HG03103 (cell line): ENCODE data around the gene ANKS1A.
"Not testable (repeated sequence)": the region's sequence is repeated elsewhere in the genome, so short reads cannot be mapped to it uniquely, and the experiment has no call there.

Source experiments
- ATAC-seq: cut with Tn5 transposase; IDR thresholded peaks from one replicate; pipeline ENCODE4 v1.9.1; 2021; ENCODE audit warnings: low read depth; ENCODE audit not compliant: unreplicated experiment

Gene ANKS1A

GRCh38 chr6:34884996-34885395 is 4.1 kb upstream of the ANKS1A start:
- no peak for ATAC-seq

- ATAC-seq: not testable (repeated sequence)
Observed at GRCh38 chr6:34885837-34886236, 3.2 kb upstream of the ANKS1A start.

GRCh38 chr6:34887753-34888513 is 1.1 kb upstream of the ANKS1A start, which contains the start of gene TAF11:
Gene TAF11 (minus strand): TSS chr6:34888042. CDS start chr6:34887957, 85 bp downstream.
- peak; percentile 75 for ATAC-seq

DNA sequence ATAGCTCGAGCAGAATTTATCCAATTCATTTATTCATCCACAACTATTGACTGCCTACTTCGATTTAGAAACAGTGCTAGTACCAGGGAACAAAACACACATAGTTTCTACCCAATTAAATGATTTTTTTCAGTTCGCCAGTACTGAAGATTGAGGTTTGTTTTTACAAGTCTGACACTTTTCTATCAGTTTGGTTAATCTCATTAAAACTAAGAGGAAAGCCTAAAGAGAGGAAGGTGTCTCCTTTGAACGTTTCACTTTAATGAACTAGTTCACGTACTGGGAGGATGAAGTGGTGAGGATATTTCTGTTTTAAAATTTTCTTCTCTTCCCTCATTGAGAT is 570 bp upstream of the ANKS1A start:
- ATAC-seq: no peak

- no peak for ATAC-seq
Observed at GRCh38 chr6:34890533-34890925, 1.5 kb downstream of the ANKS1A start.

- no peak for ATAC-seq
Observed at GRCh38 chr6:34891296-34891695, 2.2 kb downstream of the ANKS1A start.

DNA sequence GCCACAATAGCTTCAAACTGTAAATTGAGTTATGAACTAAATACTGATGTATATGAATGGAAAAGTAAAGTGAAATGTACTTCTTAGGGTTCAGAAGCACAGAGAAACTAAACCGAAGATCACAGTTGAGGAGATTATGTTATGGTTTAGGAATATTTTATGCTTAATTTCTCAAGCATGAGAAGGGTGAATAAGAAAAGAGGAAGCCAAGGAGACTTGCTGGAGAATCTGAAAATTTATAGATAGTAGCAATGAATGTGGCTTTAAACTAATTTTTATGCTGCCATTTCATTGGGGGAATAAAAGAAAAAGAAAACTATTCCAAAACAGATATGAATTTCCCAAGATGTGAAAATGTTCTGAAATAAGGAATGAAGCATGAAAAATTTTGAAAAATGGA is 5.6 kb downstream of the ANKS1A start:
- ATAC-seq: no peak

DNA sequence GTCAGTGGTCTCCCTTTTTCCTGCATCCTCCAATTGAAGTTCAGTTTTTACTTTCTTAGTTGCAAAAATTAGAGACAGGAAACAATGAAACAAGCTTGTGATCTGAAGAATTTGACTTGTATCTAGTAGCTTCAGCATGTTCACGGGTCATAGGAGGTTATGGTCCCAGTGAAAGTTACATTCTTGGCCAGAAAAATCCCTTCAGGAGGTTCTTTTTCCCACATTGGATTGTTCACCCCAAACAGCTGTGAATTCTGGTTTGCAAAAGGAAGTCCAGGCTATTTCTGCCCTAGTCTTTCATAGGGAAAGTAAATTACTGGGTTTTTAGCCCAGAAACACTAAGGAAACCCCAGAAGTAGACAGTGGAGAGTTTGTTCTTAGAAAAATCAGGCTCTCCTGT is 8.1 kb downstream of the ANKS1A start:
- ATAC-seq: no peak

DNA sequence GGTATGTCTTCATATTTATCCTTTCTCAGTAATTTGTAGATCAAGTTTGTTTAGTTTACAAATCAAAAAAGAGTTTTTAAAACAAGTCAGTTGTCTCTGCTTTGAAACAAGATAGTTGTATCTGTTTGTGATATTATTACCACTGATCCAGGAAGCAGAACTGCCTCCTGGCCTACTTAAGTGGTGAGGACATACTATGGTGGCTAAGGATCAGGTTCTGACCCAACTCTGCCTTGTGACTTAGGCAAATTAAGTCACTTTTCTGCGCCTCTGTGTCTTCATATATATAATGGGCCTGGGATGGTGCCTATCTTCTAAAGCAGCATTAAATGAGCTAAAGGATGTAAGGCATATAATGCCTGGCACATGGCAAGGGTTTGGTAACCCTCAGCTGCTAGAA is 8.7 kb downstream of the ANKS1A start:
- ATAC-seq: no peak

DNA sequence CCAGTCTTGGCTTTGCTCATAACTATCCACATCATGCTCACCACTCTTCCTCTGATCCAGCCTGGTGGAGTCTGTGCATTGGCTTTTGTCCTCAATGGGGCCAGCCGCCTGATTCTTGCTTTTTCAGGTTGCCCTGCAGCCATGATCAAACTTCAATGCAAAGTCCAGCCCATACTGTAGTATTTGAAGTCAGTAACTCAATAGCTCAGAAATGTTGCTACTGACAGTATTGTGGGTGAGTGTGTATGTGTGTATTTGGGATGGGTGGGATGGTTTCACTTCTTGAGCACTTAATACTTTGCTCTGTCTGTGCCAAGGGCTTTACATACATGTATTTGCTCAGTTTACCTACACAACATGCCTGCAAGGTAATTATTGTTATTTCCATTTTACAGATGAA is 10.7 kb downstream of the ANKS1A start:
- ATAC-seq: not testable (repeated sequence)

GRCh38 chr6:34900321-34901031 is 11.4 kb downstream of the ANKS1A start:
- no peak for ATAC-seq

- ATAC-seq: no peak
Observed at GRCh38 chr6:34901930-34902329, 12.9 kb downstream of the ANKS1A start.

- no peak for ATAC-seq
Observed at GRCh38 chr6:34904990-34905613, 16.0 kb downstream of the ANKS1A start.

DNA sequence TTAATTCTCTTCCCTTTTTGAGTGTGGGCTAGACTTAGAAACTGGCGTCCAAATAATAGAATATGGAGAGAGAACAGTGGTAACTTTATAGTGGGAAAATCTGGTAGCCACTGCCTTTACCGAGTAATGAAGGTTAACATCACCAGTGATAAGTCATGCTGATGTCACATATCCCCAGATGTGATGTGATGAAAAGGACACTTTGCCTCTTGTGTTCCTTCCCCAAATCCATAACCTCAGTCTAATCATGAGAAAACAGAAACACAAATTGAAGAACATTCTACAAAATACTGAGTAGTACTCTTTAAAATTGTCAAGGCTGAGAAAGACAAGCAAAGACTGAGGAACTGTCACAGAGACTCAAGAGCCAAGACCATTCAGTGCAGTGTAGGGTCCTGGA is 17.8 kb downstream of the ANKS1A start:
- ATAC-seq: no peak

- ATAC-seq: no peak
Observed at GRCh38 chr6:34908194-34908593, 19.1 kb downstream of the ANKS1A start.

DNA sequence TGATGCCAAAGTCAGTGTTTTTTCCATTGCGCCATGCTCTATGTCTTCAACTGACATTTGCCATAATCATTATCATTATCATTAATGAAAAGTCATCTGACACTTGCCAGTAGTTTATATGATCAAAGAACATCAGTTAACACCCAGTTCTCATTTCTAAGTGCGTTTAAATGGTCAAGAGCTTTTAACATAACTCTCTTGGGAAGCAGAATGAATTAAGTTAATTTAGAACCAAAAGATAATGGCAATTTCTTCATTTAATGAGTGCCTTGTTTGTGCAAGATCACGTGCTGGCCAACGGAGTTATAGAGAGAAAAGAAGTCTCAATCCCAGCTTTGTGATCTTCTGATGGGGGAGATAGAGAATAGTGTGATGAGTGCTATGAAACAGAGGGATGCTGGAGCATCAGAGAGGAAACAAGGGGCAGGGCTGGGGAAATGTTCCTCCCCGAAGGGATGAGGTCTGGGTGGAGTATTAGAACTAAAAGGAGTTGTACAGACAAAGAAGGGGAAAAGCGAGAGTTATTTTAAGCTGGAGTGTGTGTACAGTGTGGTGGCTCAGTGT is 20.3 kb downstream of the ANKS1A start:
- no peak for ATAC-seq

DNA sequence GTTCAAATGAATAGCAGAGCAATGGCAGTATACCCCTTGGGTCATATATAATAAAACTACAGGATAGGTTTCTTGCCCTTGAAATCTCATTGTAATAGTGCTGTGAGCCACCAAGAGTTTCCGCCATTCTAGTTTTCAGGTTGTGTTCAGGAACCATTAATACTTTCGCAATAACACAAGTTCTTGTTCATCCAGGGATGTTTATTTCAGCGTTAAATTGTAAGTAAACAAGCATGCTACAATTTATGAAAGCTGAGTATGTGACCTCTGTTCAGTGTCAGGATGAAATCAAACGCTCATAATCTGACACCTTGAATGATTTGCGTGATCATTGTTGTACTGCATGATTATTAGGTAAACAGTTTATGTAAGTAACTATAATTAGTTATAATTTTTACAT is 22.8 kb downstream of the ANKS1A start:
- ATAC-seq: no peak

DNA sequence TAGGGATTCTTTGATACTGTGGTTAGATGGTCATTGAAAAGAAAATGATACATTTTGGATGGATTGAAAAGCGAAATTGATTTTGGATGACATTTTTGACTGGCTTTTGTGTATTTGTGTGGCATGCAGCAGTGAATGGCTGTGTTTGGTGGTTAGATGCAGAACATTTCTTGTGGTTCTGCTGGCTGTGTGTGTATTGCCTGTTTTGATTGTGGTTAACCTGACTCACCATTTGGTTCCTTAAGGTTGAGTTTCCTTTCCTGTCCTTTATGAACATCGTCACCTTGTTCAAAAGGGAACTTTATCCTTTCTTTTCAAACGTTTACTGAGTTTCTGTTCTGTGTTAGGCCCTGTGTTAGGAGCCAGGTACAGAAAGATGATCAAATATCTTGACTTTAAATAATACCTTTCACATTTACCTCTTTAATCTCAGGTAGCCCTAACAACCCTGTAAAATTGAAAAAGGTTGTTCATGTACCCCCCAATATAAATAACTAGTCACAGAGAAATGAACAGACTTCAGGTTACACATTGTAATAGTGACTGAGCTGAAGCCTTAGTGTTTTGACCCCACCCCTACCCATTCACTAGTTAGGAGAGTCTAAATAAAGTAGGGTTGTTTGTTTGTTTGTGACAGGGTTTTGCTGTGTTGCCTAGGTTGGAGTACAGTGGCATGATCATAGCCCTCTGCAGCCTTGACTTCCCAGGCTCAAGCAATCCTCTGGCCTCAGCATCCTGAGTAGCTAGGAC is 23.8 kb downstream of the ANKS1A start:
- ATAC-seq: peak; percentile 68

DNA sequence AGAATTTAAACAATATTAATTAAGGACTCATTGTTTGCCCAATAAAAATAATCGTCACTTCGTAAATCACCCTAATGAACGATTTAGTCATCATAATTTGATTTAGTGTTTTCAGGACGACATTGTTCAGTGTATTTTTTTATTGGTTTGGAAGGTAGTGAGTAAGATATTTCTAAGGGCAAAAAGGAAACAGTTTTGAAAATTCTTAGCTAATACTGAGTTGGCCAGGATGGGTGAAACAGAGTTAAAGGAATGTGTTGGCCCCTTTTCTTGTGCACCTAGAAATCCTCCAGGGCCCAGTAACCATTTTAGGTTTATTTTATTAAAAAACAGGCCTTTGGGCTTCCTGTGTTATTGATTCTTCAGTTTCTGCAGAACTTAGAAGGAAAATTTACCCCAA is 25.3 kb downstream of the ANKS1A start:
- ATAC-seq: no peak

- no peak for ATAC-seq
Observed at GRCh38 chr6:34916348-34916967, 27.4 kb downstream of the ANKS1A start.
